HG03378 (cell line): ENCODE results near the gene LPCAT1.

Source experiments
- ATAC-seq: cut with Tn5 transposase; IDR thresholded peaks from one replicate; pipeline ENCODE4 v1.9.1; 2021; ENCODE audit warnings: mild to moderate bottlenecking, moderate library complexity; ENCODE audit not compliant: unreplicated experiment

The LPCAT1 gene

GRCh38 chr5:1414311-1415058 is 109.3 kb downstream of the LPCAT1 start:
- no peak for ATAC-seq

- ATAC-seq: no peak
These were observed 110.0 kb downstream of the LPCAT1 start for GRCh38 chr5:1413611-1414241.

- no peak for ATAC-seq
These were observed 110.5 kb downstream of the LPCAT1 start for GRCh38 chr5:1413211-1413610.

- no peak for ATAC-seq
These were observed 111.1 kb downstream of the LPCAT1 start for GRCh38 chr5:1412621-1413020.

GRCh38 chr5:1412163-1412562 is 111.6 kb downstream of the LPCAT1 start:
- ATAC-seq: no peak
